Stimulated activated CD8-positive, alpha-beta memory T cell treated with anti-CD3 and anti-CD28 coated beads, Interleukin-2, amount 100 ng/mL, for 1 hour (primary cell): ENCODE results near the gene JCAD.
"Not testable (repeated sequence)": the region's sequence is repeated elsewhere in the genome, so short reads cannot be mapped to it uniquely, and the experiment has no call there.

Source experiments
- DNase-seq, 2 donors: peaks; one replicate each; pipeline ENCODE4 v3.0.0-alpha.2; 2020; ENCODE audit warnings: low read depth in 2 of 2

Gene JCAD

DNA sequence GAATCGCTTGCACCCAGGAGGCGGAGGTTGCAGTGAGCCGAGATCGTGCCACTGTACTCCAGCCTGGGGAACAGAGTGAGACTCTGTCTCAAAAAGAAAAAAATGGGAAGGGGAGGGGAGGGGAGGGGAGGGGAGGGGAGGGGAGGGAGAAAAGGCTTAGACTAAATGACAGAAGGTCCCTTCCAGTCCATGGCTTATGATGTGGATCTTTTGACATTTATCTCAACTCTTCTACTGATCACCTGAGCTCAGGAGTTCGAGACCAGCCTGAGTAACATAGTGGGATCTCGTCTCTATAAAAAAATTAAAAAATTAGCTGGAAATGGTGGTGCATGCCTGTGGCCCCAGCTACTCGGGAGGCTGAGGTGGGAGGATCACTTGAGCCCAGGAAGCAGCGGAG, 34.0 kb downstream of the JCAD start:
- DNase-seq = not testable (repeated sequence)

DNA sequence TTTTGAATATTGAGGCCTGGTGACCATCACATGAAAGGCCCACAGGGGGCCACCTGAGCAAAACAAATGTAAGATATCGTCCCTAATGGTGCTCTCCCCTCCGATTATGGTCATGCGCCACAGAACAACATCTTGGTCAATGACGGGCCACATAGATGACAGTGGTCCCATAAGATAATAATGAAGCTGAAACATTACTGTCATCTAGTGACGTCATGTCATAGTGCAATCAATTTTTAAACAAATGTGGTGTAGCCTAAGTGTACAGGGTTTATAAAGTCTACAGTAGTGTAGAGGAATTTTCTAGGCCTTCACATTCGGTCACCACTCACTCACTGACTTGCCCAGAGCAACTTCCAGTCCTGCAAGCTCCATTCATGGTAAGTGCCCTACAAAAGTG, 36.8 kb downstream of the JCAD start:
- DNase-seq = no peak

DNA sequence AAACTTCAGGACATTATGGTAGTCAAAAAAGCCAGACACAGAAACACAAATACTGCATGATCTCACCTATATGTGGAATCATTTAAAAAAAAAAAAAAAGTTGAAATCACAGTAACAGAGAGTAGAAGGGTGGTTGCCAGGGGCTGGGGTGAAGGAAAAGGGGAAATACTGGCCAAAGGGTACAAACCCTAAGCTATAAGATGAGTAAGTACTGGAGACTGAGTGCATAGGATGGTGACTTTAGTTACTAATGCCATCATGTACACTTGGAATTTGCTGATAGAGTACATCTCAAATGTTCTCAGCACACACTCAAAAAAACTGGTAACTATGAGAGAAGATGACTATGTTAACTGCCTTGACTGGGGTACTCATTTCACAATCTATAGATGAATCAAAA, 39.9 kb downstream of the JCAD start:
- no peak for DNase-seq

DNA sequence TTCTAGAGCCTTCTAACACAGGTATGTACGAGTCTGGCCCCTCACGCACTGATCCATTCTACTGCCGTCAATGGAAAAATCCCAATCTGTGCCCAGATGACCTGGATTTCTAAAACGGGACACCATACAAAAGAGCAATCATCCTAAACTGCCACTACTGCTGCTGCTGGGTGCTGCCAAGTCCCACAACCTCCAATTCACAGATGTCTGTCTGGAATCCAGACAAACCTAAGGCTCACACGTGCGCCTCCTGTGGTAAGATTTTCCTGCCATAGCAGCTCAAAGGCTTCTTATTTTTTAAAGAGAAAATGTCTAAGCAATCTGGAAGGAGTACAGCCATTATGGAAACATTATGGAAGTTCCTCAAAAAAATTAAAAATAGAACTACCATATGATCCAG, 40.9 kb downstream of the JCAD start:
- no peak for DNase-seq

DNA sequence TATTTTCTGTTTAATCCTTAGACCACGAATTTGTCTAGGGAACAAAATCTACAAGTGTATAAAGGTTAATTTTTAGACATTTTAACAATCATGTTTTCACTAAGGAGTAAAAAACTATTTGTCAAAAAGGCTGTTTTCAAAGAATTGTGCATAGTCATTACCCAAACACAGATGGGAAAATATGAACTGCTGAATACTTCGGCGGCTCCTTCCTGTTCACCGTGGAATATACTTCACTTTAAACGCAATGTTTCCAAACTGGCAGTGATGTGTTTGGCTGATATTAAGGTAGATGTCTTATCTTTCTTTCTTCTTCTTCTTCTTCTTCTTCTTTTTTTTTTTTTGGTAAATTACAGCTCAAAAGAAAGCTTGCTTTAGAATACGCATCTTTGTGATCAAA, 41.4 kb downstream of the JCAD start:
- no peak for DNase-seq

DNA sequence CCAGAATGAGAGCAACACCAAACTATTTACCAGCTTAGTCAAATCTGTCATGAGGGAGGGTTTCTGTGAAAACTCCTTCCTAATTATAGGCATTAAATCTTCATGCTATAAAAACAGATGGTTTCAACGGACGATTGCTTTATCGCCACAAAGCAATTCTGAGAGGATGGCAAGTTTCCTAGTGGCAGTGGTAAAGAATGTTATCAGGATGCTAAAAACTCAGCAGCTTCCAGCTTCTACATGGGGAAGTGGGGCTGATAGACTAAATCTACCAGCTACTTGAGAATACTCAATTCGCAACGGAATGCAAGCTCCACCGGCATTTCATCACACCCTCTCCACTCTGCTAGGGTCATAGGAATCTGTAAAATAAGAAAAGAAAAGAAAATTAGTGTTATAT, 41.8 kb downstream of the JCAD start:
- no peak for DNase-seq

DNA sequence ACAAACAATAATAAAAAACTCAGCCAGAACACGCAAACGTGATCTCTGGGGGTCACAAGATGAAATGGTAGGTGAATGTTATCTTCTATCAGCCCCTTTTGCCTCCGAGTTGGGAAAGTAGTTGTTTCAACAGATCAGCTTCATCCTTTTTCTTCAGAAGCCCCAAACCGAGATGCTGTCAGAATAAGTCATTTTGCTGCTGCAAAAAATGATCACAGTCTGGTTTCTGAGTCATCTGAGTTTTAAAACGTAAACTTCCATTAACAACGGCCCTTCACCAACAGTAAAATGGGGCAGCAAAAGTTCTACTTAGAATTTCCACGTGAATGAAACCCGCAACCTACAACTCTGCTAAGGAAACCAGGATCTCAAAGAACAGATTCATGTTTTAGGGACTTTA, 44.9 kb downstream of the JCAD start:
- DNase-seq = no peak

DNA sequence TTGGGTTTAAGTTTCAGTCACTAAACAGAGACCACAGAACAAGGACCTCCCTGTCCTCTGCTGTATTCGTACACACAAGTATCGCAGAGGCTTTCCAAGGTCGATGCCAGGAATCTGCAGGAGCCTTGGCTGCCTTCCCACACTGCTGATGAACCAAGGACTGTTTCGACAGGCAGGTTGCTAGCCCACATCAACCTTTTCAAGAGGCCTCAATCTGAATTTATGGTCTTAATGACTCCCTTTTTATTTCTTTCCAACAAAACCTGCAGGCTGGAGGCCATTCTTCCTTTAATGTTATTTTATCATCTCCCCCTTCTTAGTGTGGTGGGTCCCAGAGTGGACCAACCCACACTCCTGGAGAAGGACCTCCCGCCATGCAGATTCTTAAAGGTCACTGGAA, 45.6 kb downstream of the JCAD start:
- DNase-seq = no peak

DNA sequence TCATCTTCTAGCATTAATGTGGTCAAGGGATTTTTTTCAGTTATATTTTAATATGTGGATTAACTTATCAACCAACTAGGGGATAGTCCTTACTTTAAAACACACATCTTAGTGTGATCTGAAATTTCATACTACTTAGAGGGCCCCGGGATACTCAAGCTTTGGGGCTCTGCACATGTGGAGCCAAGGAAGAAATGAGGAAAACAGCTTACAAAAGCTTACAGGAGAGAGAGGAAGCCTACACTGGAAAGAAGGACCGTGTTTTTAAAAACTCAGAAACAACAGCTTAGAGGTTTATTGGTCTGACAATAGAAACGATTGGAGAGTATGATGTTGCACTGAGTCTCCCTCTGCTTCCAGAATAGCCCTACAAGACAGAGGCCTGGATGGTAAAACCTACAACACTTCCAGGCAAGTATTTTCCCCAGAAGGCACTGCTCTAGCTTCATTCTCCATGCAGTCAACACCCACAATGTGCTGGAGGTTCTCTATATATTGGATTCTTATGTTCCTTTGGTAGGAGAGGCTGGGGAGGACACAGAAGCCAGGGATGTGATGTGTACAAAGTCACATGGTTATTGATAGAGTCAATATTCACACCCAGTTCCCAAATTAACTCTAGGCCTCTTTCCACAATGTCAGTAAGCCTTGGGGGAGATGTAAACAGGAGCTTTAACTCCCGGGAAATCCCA, 47.3 kb downstream of the JCAD start:
- no peak for DNase-seq

DNA sequence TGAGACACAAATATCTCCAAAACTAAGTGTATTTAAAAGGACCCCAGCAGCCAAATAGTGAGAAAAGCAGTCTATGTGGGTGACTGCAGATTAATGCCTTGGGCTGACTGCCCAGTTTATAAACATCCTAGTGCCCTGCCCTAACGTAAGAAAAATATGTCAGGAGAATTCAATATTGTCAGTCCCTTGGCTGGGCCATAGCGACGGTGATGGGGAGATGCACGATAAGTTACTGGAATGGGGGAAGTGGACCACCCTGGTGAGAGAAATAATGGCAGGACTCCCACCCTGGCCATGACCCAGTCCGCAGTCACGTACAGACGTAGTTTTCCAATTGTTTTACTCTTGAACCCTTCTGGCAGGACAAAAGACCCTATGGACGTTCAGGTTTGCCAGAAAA, 48.0 kb downstream of the JCAD start:
- DNase-seq = no peak

DNA sequence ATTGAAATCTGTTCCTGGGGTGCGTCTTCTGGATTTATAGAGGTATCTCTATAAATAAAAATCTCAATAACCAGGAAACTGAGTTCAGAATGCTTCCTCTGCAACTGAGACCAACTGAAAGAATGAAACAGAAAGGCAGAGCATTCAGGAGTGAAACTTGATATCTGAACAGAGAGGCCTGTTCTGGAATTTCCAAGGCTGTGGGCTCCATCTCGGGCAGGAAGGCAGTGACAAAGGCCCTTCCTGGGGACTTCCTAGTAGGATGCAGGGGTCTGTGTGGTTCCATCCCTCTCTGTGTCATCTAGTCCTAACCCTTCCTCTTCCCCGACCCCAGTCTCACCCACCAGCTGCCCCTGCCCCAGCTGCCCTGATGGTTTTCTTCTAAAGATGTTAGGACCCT, 52.0 kb downstream of the JCAD start:
- no peak for DNase-seq

DNA sequence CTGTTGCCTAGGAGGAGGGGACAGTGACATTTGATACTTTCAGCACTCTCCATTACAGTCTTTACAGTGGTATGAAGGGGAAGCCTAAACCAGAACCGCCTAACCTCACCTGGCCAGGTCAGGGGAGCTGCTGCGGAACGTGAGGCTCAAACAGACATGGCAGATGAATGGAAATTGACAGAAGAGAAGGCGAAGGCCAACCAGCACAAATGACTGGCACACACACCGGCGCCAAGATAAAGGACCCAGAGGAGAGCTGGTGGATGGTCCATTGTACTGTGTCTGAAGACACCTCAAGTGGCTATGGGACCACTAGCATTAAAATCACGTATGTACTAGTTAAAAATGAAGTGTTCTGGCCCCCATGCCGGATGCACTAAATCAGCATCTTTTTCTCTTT, 53.0 kb downstream of the JCAD start:
- DNase-seq = no peak

DNA sequence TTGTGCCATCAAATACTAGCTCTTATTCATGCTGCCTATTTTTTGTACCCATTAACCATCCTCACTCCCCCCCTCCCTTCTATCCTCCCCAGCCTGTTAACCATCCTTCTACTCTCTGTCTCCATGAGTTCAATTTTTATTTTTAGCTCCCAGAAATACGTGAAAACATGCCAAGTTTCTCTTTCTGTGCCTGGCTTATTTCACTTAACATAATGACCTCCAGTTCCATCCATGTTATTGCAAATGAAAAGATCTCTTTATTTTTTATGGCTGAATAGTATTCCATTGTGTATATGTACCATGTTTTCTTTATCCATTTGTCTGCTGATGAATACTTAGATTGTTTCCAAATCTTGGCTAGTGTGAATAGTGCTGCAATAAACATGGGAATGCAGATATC, 54.3 kb downstream of the JCAD start:
- not testable (repeated sequence) for DNase-seq

DNA sequence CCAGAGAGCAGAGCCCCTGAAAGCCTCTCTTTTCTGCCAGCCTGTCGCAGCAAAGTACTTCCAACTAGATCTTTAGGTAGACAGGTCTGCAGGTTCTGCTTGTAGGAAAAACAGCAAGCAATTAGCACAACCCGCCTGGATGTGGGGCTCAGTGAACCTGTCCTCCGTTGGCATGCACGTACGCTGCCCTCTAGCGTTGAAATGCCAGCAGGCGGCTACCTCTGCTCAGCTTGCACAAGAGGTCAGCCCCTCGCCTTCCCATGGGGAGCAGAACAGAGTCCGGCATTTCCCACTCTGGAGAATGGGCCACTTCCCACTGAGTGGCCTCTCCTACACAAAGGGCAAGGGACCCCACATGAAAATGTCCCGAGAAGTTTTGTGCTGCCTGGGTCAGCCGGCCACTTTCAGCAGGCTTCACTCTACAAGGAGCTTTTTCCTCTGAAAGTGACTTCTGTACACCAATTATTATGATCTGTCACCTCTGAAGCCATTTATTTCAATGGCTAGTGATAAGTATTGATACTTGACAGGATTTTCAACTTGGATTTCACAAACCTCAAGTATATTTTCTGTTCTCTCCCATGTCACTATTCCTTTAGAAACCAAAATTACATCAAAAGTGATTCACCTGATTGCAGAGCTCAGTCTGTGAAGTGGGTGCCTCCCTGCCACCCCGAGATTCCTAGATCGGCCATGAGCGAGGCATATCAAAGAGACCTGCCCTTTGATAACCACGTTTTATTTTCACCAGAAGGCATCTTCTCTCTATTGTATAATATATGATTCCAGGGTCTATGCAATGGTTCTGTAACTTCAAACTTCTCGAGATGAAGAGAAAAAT, 56.7 kb downstream of the JCAD start:
- peak; percentile 12 to 22 for DNase-seq

DNA sequence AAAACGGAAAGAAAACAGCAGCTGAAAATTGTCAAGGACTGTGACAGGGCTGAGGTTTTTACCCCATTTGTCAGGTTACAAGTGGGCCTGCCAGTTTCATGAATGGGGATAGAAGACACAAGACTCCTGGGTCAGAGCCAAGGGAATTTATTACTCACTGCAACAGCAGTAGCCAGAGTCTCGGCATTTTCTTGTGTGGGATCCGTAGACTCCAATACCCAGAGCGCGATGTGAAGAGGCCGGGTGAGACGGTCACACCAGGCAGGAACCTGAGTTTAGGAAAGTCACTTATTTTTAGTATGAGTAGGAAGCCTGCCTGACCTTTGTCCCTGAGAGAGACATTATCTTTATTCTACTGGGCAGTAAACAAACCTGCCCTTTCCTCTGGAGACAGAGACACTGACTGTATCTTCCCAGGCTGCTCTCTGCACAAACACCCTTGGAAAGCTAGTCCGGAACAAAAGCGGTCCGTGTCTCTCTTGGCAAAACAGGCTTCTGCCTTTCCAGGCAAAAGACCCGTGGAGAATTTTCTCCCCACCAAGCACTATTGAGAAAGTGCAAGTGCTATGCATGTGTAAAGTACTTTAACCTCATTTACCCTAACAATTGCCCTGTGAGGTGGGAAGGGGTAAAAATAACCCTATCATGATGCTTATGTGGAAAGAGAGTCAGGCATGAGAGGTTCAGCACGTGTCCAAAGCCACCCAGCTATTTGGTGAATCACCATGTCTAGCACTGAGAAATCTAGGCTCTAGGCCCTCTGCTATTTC, 58.4 kb downstream of the JCAD start:
- no peak for DNase-seq

DNA sequence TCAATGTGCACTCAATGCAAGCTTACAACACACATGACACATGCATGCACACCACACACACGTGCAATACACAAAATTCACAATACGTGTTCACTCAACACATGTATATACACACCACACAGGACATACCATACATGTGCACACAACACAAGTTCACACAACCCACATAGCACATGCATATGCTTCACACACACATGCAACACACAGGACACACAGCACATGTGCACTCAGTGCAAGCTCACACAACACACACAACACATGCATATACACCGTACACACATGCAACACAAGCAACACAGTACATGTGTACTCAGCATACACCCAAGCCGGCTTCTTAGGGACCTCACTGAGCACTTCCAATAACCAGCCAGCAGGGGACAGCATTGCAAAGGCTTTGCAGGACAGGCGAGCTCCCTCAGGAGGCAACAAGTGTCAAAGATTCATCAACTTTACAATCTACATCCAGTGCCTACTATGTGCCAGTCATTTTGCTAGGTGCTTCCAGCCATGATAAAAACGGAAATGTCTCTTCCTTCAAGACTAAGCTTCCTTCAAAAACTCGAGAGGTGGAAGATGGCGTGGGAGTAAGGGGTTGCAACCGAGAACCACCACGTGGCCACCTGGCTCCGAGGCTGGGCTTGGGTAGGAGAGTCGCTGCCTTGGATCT, 61.1 kb downstream of the JCAD start:
- peak; percentile 47 for DNase-seq

DNA sequence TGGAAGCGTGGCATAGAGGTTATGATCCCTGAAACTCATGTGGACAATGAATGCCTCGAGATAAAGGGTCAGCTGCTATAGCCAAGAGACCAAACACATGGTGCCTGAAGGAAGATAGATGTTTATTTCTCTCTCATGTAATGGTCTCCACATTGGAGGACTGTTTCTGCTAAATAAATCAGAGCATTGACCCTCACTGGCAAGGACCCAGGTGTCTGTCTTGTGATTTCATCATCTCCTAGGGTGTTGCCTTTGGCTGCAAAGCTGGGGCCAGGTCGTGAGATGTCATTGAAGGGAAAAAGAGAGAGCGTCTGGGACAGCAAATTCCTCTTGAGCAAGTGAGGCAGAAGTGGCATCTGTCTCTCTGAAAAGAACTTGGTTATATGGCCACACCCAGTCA, 64.6 kb downstream of the JCAD start:
- no peak for DNase-seq

DNA sequence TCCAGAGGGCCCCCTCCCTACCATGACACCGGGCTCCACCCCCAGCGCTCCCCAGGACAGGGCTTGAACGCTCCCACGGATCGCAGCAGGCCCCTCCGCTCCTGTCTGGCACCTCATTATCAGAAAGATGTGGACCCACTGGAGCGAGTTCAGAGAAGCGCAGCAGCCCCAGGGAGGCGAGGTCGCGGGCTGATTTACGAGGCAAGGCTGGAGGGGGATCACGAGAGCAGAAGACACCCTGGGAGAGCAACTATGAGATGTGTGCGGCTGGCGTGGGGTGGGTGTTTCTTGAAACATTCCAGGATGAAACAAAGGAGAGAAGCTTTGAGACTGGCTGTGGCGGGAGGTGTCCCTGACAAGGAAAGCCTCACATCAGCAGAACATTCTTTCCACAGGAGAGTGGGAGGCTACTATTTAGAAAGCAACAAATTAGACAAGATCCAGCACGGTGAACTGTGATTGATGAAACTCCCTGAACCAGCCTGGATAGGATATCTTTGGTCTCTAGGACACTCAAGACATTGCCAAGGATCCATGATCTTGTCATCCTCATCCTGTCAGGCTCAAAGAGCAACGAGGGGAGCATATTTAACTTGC, 66.0 kb downstream of the JCAD start:
- no peak for DNase-seq

DNA sequence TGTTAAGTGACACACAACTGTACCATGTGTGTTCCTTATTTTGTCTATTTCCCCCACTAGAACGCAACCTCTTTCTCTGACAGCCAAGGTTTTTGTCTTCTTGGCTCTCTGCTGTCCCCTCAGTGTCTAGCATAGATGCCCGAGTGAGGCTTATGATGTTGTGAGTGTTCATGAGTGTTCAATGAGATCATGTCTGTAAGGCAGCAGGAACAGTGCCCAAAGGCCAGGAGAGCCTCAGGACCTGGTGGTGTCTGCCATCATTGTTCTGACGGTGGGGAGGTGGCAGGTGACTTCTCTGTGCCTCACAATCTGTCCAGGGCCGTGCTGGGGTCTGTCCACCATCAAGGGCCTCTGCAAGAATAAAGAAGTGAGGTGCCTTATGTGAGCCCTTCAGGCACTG, 66.5 kb downstream of the JCAD start:
- DNase-seq = no peak

DNA sequence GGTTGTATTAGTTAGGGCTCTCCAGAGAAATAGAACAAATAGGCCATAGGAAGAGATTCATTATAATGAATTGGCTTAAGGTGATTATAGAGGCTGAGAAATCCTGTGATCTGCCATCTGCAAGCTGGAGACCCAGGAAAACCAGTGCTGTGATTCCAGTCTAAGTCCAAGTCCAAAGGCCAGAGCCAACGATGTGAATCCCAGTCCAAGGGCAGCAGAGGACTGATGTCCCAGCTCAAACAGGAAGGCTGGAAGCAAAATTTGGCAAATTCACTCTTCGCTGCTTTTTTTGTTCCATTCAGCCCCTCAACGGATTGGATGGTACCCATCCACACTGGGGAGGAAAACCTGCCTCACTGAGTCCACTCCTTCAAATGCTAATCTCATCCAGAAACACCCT, 68.0 kb downstream of the JCAD start:
- DNase-seq = no peak

DNA sequence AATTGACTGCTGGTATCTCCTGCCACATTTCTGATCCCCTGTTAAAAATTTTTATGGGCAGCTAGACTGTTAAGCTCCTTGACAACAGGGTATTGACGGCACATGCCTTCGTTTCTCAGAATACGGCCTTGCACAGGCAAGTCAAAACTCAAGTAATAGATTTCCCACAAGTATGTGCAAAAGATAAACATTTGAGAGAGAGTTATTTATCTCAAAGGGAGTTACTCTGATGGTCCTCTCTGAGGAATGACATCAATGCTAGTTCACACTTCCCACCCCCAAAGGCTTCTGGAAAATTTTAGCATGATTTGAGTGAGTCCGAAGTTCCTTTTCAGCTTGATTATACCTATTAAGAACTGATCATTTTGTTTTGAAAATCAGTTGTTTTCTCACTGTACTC, 71.9 kb downstream of the JCAD start:
- no peak for DNase-seq
